GM12878 (cell line): ENCODE results near the gene GUCY1A2. TPM values are rescaled to one million over a fixed set of nuclear protein-coding genes. Genes with fewer than 3 reads are reported as not detected.

ENCODE experiments used
- ATAC-seq: fragments of 200-7000 bp; cut with Tn5 transposase; 3 replicates; pipeline ENCODE4 v1.9.1; 2020; ENCODE audit warnings: mild to moderate bottlenecking, moderate library complexity
- BruUV-seq: library from RNA; stranded (reverse); fragments of 400-500 nt; replicated peaks from 2 replicates; lab custom pipeline; 2021; lab: Mats Ljungman, UMichigan
- CTCF ChIA-PET: fragments of 300-600 bp; sonication (Branson Sonifier 250); formaldehyde crosslinking; extraction: SDS; loops from one replicate; lab custom pipeline; 2021; ENCODE audit warnings: inconsistent platforms; lab: Yijun Ruan, JAX
- POLR2A ChIA-PET: fragments of 350-600 bp; formaldehyde crosslinking; extraction: SDS; loops from one replicate; lab custom pipeline; 2021; ENCODE audit warnings: inconsistent platforms; lab: Charles Lee
- RAD21 ChIA-PET: fragments of 300-600 bp; sonication (Branson Sonifier 250); formaldehyde crosslinking; loops from one replicate; lab custom pipeline; 2023; ENCODE audit warnings: antibody characterized with exemption; ENCODE audit not compliant: unreplicated experiment; lab: Charles Lee
- SMC1A ChIA-PET: fragments of 300-600 bp; sonication (Branson Sonifier 250); formaldehyde crosslinking; loops from one replicate; lab custom pipeline; 2023; ENCODE audit not compliant: unreplicated experiment, uncharacterized antibody; lab: Charles Lee
- DNase-seq: peaks from one replicate; pipeline ENCODE4 v3.0.0-alpha.2; 2011; ENCODE audit warnings: low read depth, low spot score
- FAIRE-seq: peaks from 3 replicates; lab custom pipeline; 2011; peaks lifted over from hg19 to GRCh38; lab: Jason Lieb, UNC
- H2AFZ ChIP-seq: 2 replicates; pipeline ENCODE4 v1.6.0; 2011; ENCODE audit warnings: low read depth, low read length, control low read depth; ENCODE audit not compliant: control insufficient read depth
- H3K27ac ChIP-seq: 2 replicates; pipeline ENCODE4 v1.5.1; 2011; ENCODE audit warnings: control low read depth; ENCODE audit not compliant: control insufficient read depth, insufficient read depth
- H3K27me3 ChIP-seq, 2 experiments: replicated peaks in 1 of 2; 2 replicates each; pipeline versions ENCODE4 v1.6.0 to v1.6.1; 2011; ENCODE audit warnings: low read length in 1 of 2; ENCODE audit not compliant: control insufficient read depth in 2 of 2, insufficient read depth in 2 of 2
- H3K36me3 ChIP-seq, 2 experiments: 2 replicates each; pipeline ENCODE4 v1.5.1; 2011; ENCODE audit warnings: low read length in 1 of 2; ENCODE audit not compliant: control insufficient read depth in 2 of 2, insufficient read depth in 2 of 2
- H3K4me1 ChIP-seq: 2 replicates; pipeline ENCODE4 v1.6.1; 2011; ENCODE audit warnings: mild to moderate bottlenecking, low read length, moderate library complexity, mixed read lengths; ENCODE audit not compliant: control insufficient read depth, insufficient read depth
- H3K4me2 ChIP-seq: 2 replicates; pipeline ENCODE4 v1.6.0; 2011; ENCODE audit warnings: control low read depth; ENCODE audit not compliant: control insufficient read depth, insufficient read depth
- H3K4me3 ChIP-seq: fragments of 200-600 bp; sonication (generic); 2 replicates; pipeline ENCODE4 v1.5.1; 2016
- H3K79me2 ChIP-seq: 2 replicates; pipeline ENCODE4 v1.6.0; 2011; ENCODE audit warnings: low read length; ENCODE audit not compliant: control insufficient read depth, insufficient read depth
- H3K9ac ChIP-seq: 2 replicates; pipeline ENCODE4 v1.8.0; 2011; ENCODE audit warnings: low read length, control low read depth, mixed read lengths; ENCODE audit not compliant: control insufficient read depth, insufficient read depth
- H3K9me3 ChIP-seq: replicated peaks from 3 replicates; pipeline ENCODE4 v1.5.1; 2011; ENCODE audit warnings: mild to moderate bottlenecking, low read length; ENCODE audit not compliant: control insufficient read depth, insufficient read depth
- H4K20me1 ChIP-seq: 2 replicates; pipeline ENCODE4 v1.6.0; 2011; ENCODE audit not compliant: control insufficient read depth, insufficient read depth
- BRCA1 ChIP-seq: IDR thresholded peaks from 2 replicates; pipeline ENCODE4 v1.6.1; 2011; ENCODE audit warnings: low read depth, low read length, improper control_type of control experiment
- CEBPB ChIP-seq, 2 experiments: fragments of 150-350 bp in 1 of 2; IDR thresholded peaks; 2 replicates each; pipeline ENCODE4 v1.6.1; 2012 to 2014; ENCODE audit warnings: low read depth in 2 of 2, low read length in 2 of 2, borderline replicate concordance in 1 of 2, inconsistent platforms in 1 of 2
- IRF4 ChIP-seq: IDR thresholded peaks from 2 replicates; pipeline ENCODE4 v1.6.1; 2011; ENCODE audit warnings: low read depth, low read length
- LARP7 ChIP-seq: fragments of 450-650 bp; IDR thresholded peaks from 2 replicates; pipeline ENCODE4 v1.6.1; 2017; ENCODE audit warnings: mild to moderate bottlenecking
- MAX ChIP-seq: IDR thresholded peaks from 2 replicates; pipeline ENCODE4 v1.6.1; 2012; ENCODE audit warnings: low read depth, low read length, improper control_type of control experiment
- MTA2 ChIP-seq: fragments of 450-650 bp; IDR thresholded peaks from 2 replicates; pipeline ENCODE4 v1.6.1; 2016; ENCODE audit warnings: low read depth, mild to moderate bottlenecking, moderate library complexity
- NFXL1 ChIP-seq: fragments of 450-650 bp; IDR thresholded peaks from 2 replicates; pipeline ENCODE4 v1.6.1; 2017; ENCODE audit warnings: antibody characterized with exemption, mild to moderate bottlenecking, borderline replicate concordance
- PML ChIP-seq: IDR thresholded peaks from 2 replicates; pipeline ENCODE4 v1.6.1; 2012; ENCODE audit warnings: low read length, inconsistent platforms
- REST ChIP-seq: IDR thresholded peaks from 2 replicates; pipeline ENCODE4 v1.6.1; 2012; ENCODE audit warnings: mild to moderate bottlenecking, low read depth, low read length
- SMC3 ChIP-seq: IDR thresholded peaks from 2 replicates; pipeline ENCODE4 v1.6.1; 2011; ENCODE audit warnings: low read length, improper control_type of control experiment, borderline replicate concordance
- SUPT20H ChIP-seq: IDR thresholded peaks from 2 replicates; pipeline ENCODE4 v1.6.1; 2011; ENCODE audit warnings: low read depth, mild to moderate bottlenecking, low read length, moderate library complexity, borderline replicate concordance; ENCODE audit not compliant: control insufficient read depth
- WRNIP1 ChIP-seq: IDR thresholded peaks from 2 replicates; pipeline ENCODE4 v1.6.1; 2011; ENCODE audit warnings: low read depth, low read length, improper control_type of control experiment, borderline replicate concordance
- ZBTB33 ChIP-seq: fragments of 450-650 bp; IDR thresholded peaks from 2 replicates; pipeline ENCODE4 v1.6.1; 2017; ENCODE audit warnings: mild to moderate bottlenecking
- ZNF622 ChIP-seq: fragments of 450-650 bp; IDR thresholded peaks from 2 replicates; pipeline ENCODE4 v1.6.1; 2017; ENCODE audit warnings: mild to moderate bottlenecking, inconsistent platforms
- whole genome bisulfite sequencing: methylation state at CpG from one replicate; pipeline ENCODE4 v1.1.6; 2016; ENCODE audit warnings: low lambda C conversion rate; ENCODE audit not compliant: insufficient replicate concordance, insufficient coverage; ENCODE audit errors: missing lambda C conversion rate; 5-methylcytosine and 5-hydroxymethylcytosine counted together
- in situ Hi-C: fragments of 300-500 bp; cut with MboI; formaldehyde crosslinking; loops from 9 replicates; pipeline ENCODE4 v1.14.3; 2018; ENCODE audit warnings: mixed read lengths
- intact Hi-C: fragments of 100-400 bp; cut with micrococcal nuclease; formaldehyde crosslinking; loops from one replicate; pipeline ENCODE4 v1.14.2; 2022; ENCODE audit not compliant: unreplicated experiment
- polyA plus RNA-seq, 11 experiments: library from polyadenylated mRNA; depleted of rRNA in 4 of 11; unstranded in 6 of 11; stranded (reverse) in 5 of 11; fragments of >200 nt; fragmentation: Nextera tagmentation in 4 of 11; fragmentation: Illumina TruSeq in 1 of 11; extraction: Ambion mirVana in 4 of 11; extraction: Trizol in 1 of 11; gene quantifications; 1 replicate in 1 of 11; 2 replicates in 10 of 11; pipeline versions ENCODE4 v1.2.1 to v1.2.3, GENCODE V29; 2011 to 2016; ENCODE audit warnings: inconsistent platforms in 2 of 11, missing spikeins in 2 of 11, low read depth in 1 of 11
- total RNA-seq, 4 experiments: library from RNA; depleted of rRNA in 3 of 4; stranded (reverse); fragments of >200 nt in 3 of 4; fragmentation: Illumina TruSeq in 1 of 4; extraction: Trizol in 1 of 4; gene quantifications; 2 replicates each; pipeline versions ENCODE4 v1.2.1 to v1.2.3, GENCODE V29; 2013 to 2021

GUCY1A2 gene
- total and polyA plus RNA-seq, 10 of the 15 experiments (the other 5 are each of a cell fraction or from before 2014, with no cell fraction given), result under 0.01 to 0.03 (median under 0.01) TPM; not detected in 4

GRCh38 chr11:106986261-106986660 lies 32.0 kb downstream of the GUCY1A2 start:
- intact Hi-C loops, result no loop called here
- in situ Hi-C loops, result no loop called here
- WGBS, result 57% methylated on average over 3 of the region's 3 CpGs

GRCh38 chr11:106983991-106984390 lies 34.3 kb downstream of the GUCY1A2 start:
- Histone ChIP-seq H3K36me3 (no peaks in the 10 kb centered on the region), H3K27me3 (no peaks in the 10 kb centered on the region), H3K79me2 (no peaks in the 10 kb centered on the region), H3K9me3 (no peaks in the 10 kb centered on the region), H3K9ac (no peak overlapping the region), H3K4me3 (no peak overlapping the region), H3K4me1 (no peaks in the 10 kb centered on the region), H4K20me1 (no peaks in the 10 kb centered on the region), H3K4me2 (no peak overlapping the region), H3K27ac (no peak overlapping the region), H2AFZ (no peak overlapping the region)
- no peak for DNase-seq
- SMC1A ChIA-PET, result no interaction called here
- no peak for TF ChIP-seq CEBPB (IDR thresholded peaks at IDR 0.05; ENCODE audit: borderline replicate concordance in 1 of 2, low read depth in 2 of 2, low read length in 2 of 2)
- no peak for TF ChIP-seq REST
- no peak for TF ChIP-seq SUPT20H
- TF ChIP-seq SMC3, result no peak
- TF ChIP-seq MAX, result no peak
- no peak for TF ChIP-seq IRF4
- TF ChIP-seq ZNF622, result no peak
- TF ChIP-seq LARP7, result no peak
- no peak for TF ChIP-seq NFXL1
- no peak for TF ChIP-seq ZBTB33
- no peak for TF ChIP-seq MTA2
- no peak for TF ChIP-seq WRNIP1
- CTCF ChIA-PET, result no interaction called here
- WGBS, result 0% methylated on average over 1 of the region's 1 CpG
- POLR2A ChIA-PET, result no interaction called here
- in situ Hi-C loops, result no loop called here
- no TSS peak for BruUV-seq
- RAD21 ChIA-PET, result no interaction called here
- intact Hi-C loops, result no loop called here
- no peak for FAIRE-seq
- no peak for ATAC-seq

More at GRCh38 chr11:106986261-106986660, 32.0 kb downstream of the GUCY1A2 start:
- no peak for DNase-seq
- RAD21 ChIA-PET, result no interaction called here
- H3K9me3 ChIP-seq, result no peaks in the 10 kb centered on the region
- no peaks in the 10 kb centered on the region for H3K36me3 ChIP-seq
- no peak overlapping the region for H3K4me2 ChIP-seq
- H3K4me1 ChIP-seq, result no peaks in the 10 kb centered on the region
- no peak overlapping the region for H3K4me3 ChIP-seq
- no peaks in the 10 kb centered on the region for H4K20me1 ChIP-seq
- no peak overlapping the region for H3K9ac ChIP-seq
- H2AFZ ChIP-seq, result no peak overlapping the region
- ATAC-seq, result no peak
- TF ChIP-seq PML (no peak), BRCA1 (no peak)
- no peaks in the 10 kb centered on the region for H3K79me2 ChIP-seq
- no peak for FAIRE-seq
- POLR2A ChIA-PET, result no interaction called here
- BruUV-seq, result no TSS peak
- no peaks in the 10 kb centered on the region for H3K27me3 ChIP-seq
- SMC1A ChIA-PET, result no interaction called here
- CTCF ChIA-PET, result no interaction called here
- H3K27ac ChIP-seq, result no peak overlapping the region
